Left kidney (tissue), 2 donors: ENCODE results near the gene ZNRD2. TPM values are rescaled to one million over a fixed set of nuclear protein-coding genes. Genes with fewer than 3 reads are reported as not detected.
A peak's percentile ranks its signal among the peaks of the same experiment; 100 is the strongest.

Source experiments
- DNase-seq: peaks from one replicate; pipeline ENCODE4 v3.0.0-alpha.2; 2013
- polyA plus RNA-seq: library from polyadenylated mRNA; unstranded; fragments of 120-200 nt; gene quantifications from one replicate; pipeline ENCODE4 v1.2.1, GENCODE V29; 2013; ENCODE audit not compliant: insufficient read length

Gene ZNRD2
- polyA plus RNA-seq, 1 donor = 37.5 TPM

DNA sequence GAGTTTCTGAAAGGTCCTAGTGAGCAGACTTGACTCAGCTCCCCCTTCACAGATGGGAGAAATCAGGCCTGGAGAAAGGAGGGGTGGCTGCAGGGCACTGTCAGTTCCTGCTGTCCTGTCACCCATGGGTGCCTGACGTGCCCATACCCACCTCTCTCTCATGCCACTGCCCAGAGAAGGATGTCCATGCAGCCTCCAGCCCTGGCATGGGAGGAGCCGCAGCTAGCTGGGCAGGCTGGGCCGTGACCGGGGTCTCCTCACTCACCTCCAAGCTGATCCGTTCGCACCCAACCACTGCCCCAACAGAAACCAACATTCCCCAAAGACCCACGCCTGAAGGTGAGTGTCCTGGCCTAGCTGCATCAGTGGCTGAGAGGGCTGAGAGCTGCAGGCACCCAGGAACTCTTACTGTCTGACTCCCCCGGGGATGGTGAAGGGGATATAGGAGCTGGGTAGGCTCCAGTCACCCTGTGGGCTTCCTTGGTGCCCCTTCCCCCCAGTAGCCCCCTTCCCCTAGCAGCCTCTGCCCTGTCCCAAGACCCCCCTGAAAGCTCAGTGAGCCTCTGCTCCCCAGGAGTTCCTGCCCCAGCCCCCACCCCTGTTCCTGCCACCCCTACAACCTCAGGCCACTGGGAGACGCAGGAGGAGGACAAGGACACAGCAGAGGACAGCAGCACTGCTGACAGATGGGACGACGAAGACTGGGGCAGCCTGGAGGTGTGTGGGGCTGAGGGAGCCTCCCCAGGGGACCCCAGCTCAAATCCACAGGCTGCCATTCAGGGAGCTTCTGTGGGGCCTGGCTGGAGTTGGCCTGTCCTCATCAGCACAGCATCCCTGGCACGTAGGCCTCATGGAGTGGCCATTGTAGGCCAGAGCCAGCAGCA, 33.6 kb upstream of the ZNRD2 start:
- DNase-seq = no peak

DNA sequence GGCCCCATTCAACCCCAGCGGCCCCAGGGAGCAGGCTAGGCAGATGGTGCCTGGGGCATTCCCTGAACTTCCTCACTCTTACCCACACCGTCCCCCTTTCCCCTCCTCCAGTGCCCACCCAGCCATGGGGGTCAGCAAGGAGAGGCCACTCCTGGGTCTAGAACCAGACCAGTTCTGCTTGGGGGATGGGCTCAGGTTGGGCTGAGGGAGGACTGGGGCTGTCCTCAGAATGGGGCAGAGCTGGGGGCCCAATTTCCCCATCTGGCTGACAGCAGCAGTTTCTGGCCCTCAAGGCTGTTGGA, 33.0 kb upstream of the ZNRD2 start:
- DNase-seq = no peak

DNA sequence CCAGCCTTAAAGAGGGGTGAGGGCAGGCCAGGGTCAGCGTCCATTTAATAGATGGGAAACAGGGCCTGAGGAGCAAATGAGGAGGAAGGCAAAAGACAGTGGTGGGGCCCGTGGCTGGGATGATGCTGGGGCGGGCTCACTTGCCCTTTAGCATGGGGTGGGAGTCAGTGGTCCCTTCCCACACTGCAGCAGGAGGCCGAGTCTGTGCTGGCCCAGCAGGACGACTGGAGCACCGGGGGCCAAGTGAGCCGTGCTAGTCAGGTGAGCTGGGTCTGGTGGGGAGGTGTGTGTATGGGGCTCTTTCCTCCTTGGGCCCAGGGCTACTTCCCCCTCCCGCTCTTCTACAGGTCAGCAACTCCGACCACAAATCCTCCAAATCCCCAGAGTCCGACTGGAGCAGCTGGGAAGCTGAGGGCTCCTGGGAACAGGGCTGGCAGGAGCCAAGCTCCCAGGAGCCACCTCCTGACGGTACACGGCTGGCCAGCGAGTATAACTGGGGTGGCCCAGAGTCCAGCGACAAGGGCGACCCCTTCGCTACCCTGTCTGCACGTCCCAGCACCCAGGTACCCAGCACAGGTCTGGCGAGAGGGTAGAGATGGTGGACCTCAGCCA, 32.6 kb upstream of the ZNRD2 start:
- DNase-seq = no peak

DNA sequence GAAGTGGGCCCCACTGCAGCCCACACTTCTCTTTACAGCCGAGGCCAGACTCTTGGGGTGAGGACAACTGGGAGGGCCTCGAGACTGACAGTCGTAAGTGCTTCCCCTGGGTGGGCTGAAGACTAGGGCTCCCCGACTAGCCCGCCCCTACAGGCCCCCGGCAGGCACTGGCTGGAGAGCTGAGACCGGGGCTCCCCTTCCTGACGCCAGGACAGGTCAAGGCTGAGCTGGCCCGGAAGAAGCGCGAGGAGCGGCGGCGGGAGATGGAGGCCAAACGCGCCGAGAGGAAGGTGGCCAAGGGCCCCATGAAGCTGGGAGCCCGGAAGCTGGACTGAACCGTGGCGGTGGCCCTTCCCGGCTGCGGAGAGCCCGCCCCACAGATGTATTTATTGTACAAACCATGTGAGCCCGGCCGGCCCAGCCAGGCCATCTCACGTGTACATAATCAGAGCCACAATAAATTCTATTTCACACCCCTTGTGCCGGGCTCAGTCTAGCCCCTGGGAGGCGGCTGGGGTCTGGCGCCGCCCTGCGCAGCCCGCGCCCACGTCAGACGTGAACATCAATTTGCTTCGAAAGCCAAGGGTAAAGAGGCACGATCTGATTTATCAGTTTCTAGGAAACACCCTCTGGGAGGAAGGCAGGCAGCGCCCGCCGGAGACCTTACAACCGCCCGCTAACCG, 31.9 kb upstream of the ZNRD2 start:
- DNase-seq = no peak

DNA sequence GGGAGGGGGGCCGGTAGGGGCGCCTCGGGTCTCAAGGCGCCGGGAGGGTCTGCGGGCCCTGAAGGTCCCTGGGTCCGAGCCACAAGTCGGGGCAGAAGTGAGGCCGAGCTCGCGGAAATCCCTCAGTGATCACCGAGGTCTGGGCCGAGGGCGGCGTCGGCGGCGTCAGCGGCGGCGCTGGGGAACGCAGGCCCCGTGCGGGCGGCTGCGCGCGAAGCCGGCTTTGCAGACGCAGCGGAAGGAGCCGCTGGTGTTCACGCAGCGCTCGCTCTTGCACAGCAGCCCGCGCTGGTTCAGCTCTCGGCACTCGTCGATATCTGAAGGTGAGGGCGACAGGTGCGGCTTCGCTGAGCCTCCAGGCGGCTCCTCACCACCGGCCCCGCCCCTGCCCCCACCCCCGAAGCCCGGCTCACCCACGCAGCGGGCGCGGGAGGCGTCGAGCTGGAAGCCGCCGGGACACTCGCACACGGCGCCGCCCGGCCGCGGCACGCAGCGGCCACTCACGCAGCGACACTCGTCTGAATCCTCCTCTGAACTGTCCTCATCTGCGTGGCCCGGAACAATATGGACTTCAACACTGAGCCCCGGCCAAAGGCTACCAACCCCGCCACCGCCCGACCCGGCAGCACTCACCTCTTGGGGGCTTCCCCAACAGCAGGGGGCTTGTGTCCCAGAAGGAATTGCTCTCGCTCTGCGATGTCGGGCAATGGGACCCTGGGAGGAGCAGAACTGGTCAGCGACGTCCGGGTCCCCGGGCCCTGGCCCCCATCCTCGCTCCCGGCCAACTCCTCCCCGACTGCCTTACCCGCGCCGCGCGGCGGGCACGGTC, 31.1 kb upstream of the ZNRD2 start:
- DNase-seq = no peak

DNA sequence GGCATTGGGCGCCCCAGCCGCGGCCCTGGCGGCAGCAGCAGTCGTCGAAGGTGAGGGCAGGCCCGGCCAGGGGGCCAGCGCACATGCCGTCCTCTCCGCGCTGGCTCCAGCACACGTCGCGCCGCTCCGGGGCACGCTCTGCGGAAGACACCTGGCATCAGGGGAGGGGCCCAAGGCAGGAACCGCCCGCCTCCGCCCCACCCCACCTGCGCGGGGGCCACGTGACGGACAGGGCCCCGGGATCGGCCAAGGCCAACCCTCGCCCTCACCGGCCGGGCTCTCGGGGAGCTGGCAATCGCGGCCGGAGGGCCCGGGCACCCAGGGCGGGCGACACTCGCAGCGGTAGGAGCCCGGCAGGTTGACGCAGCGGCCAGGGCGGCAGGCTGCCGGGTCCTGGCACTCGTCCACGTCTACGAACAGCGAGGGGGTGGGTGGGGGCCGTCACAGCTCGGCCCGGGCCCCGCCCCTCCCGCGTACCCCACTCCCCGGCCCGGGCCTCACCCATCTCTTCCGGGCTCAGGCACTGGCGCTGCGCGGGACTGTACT, 30.5 kb upstream of the ZNRD2 start:
- DNase-seq = no peak

DNA sequence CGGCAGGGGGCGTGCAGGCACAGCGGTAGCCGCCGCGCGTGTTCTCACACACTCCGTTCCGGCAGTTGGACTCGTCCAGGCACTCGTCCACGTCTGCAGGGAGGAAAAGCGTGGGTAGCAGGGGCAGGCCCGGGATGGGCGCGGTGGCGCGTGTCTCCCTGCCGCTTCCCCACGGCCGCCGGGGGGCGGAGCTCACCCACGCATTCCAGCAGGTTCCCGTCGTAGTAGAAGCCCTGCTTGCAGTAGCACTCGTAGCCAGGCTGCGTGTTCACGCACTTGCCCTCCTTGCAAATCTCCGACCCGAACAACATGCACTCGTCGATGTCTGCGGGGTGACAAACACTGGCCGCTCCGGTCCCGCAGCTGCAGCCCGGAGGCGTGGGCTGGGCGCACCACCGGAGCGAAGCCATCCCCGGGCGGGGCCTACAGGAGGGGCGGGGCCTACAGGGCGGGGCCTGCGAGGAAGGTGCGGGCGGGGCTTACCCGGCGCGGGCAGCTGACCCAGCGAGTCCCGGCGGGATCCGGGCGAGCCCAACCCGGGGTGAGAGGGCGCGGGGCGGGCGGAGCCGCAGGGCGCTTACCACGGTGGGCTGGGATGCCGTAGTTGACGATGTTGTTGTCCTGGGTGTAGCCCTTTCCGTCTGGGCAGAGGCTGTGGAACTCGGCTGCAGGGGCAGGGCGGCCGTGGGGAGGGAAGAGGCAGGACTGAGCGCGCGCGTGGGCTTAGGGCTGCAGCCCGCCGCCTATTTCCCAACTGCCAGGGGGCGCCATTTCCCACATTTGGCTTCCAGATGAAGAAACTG, 29.8 kb upstream of the ZNRD2 start:
- DNase-seq = peak; percentile 75

DNA sequence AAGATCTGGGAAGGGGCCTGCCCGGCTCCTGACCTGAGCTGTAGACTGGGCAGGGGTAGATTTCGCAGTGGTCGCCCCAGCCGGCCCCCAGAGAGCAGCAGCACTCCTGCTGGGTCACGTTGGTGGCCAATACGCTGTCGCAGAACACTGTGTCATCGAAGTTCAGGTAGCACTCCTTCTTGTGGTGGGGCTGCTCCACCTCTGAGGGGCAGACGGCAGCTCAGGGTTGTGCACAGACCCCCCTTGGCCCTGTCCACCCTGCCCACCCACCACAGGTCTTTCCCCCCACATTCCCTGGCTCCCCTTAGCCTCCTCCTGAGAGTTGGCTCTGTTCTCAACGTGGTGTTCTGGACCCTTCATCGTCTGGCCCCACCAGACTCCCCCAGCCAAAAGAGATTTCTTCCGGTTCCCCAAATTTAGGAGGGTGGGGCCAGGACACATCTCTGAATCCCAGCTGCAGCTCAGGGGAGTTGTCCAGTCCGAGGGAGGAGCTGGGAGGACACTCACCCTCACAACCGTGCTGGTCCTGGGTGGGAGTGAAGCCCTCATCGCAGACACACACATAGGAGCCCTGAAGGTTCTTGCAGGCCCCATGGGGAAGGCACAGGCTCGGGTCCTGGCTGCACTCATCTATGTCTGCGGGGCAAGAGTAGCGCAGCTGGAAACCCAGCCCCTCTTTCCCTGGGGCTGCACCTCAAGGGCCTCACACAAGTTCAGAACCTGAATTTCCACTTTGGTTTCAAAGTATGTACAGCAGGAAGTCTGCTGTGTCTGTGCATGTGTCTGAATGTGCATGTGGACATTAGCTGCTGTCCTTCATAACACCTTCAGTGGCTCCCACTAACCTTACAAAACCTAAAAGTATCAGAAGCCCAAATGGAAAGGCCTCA, 28.9 kb upstream of the ZNRD2 start:
- no peak for DNase-seq

DNA sequence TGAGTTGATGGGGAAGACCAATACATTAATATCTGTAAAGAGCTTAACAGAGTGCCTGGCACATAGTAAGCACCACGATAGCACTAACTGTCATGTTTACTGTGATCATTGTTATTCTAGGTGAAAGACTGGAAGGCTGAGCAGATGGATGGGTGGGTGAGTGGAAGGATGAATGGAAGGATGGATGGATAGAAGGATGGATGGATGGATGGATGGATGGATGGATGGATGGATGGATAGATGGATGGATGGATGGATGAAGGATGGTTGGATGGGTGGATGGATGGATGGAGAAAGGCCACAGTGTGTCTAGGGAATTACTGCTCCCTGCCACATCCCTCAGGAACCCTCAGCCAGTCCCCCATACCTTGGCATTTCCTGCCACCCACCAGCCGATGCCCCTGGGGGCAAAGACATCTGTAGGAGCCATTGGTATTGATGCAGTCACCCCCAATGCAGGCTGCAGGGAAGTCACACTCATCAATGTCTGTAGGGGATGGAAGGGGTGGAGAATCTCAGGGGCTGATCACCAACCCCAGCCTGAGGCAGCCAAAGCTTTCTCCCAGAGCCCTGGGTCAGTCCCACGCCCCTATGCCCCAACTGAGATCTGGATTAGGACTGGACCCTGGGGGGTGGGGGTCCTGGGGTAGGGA, 27.4 kb upstream of the ZNRD2 start:
- DNase-seq = no peak

DNA sequence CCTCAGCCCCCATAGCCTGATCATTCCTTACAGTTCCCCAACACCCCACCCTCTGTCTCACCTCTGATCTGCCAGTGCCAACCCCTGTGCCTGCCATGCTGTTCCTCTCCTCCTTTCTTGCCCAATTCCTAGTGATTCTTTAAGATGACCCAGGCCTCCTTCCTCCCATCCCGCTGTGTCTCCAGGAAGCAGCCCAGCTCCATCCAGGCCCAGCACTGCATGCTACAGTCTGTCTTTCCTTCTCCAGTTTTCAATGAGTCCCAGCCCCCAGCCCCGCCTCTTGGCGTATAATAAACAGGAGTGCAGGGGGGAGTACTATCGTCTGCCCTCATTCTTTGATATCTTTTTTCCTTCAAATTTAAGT, 24.4 kb upstream of the ZNRD2 start:
- no peak for DNase-seq

DNA sequence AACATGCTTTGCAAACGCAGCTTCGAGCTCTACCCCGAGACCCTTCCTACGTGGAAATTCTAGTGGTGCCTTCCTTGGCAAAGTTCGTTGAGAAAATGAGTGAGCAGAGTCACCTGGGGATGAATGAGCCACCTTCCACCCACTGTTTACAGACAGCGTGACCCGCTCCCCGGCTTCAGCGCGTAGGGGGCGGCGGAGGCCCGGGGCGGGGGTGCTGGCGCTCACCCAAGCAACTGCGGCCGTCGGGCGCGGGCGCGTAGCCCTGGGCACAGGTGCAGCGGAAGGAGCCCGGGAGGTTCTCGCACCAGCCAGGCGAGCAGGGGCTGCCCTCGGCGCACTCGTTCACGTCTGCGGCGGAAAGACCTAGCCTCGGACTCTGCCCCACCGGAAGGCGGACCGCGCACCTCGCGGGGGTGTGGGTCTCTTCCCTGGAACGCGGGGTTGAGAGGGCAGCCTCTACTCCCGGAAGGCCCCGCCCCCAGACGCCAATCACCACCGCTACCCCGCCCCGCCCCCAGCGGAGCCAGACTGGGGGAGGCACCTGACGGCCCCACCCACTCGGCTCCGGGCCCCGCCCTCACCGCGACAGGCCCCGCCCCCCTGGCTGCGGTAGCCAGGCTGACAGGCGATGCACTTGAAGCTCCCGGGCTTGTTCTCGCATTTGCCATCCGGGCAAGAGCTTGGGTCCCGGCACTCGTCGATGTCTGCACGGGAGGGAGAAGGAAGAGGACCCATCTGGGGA, 23.9 kb upstream of the ZNRD2 start:
- DNase-seq = peak; percentile 67

DNA sequence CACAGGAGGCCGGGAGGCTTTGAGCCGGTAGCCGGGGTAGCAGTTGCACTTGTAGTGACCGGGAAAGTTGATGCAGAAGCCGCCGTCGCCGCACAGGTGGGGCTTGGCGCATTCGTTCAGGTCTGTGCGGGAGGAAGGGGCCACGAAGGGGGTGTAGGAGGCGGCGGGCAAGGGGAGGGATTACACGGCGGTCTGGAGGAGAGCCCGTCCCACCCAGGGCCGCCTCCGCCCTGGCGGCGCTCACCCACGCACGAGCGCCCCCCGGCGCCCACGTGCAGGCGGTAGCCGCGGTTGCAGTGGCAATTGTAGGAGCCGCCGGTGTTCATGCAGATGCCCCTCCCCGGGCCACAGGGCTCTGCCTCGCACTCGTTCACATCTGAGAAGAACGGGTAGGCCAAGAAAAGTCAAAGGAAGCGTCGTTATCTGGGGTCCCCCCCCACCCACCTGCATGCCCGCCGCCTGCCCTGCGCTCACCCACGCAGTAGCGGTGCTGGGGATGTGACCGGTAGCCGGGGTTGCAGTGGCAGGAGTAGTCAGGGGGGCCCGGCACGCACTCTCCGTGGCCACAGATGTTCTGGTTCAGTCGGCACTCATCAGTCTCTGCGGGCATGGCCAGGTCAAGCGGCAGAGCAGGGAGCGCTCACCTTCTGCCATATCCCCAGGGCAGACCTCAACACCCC, 22.7 kb upstream of the ZNRD2 start:
- DNase-seq = no peak

DNA sequence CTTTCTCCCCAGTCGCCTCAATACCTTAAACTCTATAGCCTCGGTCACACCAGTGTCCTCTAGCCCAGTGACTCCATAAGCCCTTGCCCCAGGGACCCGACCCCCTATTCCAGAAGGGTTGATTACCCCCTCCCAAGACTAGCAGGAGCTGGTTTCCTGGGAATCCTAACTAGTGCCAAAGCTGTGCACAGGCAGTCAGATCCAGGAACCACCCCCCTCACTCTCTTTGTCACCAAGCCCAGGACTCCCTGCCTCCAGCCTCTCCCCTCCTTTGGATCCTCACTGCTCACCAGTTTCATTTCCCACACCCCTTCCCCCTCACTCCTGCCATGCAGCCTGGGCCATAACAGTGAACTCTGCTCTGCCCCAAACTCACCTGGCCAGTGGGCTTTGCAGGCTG, 21.9 kb upstream of the ZNRD2 start:
- DNase-seq = no peak

DNA sequence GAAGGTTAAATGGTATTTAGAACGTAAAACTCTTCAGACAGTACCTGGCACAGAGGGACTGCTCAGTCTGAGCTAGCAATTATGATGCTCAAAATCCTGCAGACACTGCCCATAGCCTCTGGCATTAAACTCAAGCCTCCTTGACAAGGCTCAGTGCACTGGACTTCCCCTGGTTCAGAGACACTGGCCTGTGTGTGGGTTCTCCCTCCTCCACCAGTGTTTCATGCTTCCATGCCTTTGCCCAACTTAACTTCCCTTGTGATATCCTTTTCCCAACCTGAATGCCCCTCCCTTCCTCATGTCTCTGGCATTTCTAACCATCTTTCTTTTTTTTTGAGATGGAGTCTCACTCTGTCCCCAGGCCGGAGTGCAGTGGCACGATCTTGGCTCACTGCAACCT, 21.2 kb upstream of the ZNRD2 start:
- no peak for DNase-seq

DNA sequence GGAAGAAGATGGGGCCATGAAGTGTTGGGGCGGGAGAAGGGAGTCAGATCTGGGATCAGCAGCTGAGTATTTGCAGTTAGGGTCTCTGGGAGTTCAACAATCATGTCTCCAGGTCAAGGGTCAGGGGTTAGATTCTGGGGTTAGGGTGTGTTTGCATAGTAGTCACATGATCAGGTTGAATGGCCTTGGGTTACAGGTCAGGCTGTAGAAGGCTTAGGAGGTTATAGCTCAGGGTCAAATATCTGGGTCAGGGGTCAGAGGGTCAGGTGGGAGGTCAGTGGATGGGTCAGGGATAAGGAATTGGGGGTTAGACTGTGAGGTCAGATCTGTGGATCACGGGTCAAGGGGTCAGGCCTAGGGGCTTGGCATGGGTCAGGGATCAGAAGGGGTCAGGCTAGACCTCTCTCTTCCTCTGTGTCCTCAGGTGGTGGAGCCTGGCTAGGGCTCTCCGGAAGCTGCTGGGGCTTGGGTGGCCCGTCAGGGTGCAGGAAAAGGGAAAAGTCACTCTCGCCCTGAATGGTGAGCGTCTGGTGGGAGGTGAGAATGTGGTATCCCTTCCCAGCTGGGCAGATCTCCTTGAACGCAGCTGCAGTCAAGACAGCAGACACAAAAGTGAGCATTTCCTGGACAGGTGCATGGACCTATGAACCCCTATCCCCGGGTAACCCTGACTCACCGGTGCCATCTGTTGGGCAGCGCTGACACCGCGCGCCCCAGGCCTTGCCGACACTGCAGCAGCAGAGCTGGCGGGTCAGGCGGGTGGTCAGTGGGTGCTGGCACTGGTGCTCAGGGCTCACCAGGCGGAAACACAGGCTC, 18.5 kb upstream of the ZNRD2 start:
- no peak for DNase-seq

DNA sequence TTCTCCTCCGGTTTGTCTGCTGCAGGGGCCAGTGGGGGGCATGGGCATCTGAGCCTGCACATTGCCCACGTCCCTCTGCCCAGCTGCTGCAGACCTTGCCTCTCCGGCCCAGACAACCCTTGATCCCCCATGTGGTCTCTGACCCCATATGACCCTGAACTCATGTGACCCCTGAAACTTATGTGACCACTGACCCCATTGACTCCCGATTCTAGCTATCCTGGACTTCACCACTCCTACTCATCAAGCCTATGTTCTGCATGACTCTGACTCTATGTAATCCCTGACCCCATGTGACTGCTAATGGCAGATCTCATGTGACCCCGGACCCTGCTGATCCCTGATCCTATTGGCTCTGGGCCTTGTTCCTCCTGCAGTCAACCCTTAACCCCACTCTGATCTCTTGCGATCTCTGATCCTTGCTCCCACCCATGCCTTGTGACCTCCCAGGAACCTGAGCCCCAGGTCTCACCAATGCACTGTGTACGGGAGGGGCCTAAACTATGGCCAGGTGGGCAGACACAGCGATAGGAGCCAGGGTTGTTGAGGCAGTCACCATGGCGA, 17.8 kb upstream of the ZNRD2 start:
- no peak for DNase-seq

DNA sequence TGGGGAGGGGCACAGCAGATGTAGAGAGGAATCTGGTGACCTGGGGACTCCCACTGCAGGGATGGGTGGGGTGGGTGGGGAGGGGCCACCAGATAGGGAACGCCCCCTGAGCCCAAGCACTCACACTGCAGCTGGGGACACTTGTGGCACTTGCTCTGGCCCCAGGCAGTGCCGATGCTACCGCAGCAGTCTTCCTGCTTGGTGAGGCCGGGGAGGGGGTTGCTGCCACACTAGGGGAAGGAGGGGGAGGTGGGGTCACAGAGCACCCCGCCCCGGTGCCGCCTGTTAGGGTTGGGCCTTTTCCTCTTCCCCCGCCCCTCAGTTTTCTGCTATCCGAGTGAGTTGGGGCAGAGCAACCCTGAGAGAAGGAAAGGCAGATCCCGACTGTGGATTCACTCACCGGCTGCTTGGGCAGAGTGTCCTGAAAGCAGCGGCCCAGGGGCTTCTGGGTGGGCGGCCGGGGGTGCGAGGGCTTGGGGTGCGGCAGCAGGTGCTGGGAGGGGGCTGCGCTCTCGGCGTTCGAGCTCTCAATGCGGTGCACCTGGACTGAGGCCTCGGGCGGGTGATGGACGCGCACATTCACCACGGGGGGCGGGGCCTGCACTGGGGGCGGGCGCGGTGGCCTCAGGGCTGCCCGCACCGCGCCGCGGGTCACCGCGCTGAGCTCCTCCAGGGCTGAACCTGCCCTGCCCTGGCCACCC, 16.8 kb upstream of the ZNRD2 start:
- no peak for DNase-seq
